Measurements from ENCODE around the gene SLC30A4. TPM values are rescaled to one million over a fixed set of nuclear protein-coding genes. Genes with fewer than 3 reads are reported as not detected.
"Not testable (repeated sequence)": the region's sequence is repeated elsewhere in the genome, so short reads cannot be mapped to it uniquely, and the experiment has no call there.

SLC30A4 gene
- polyA plus RNA-seq, 3 donors, result 0.05 to 0.21 (median 0.17) TPM

DNA sequence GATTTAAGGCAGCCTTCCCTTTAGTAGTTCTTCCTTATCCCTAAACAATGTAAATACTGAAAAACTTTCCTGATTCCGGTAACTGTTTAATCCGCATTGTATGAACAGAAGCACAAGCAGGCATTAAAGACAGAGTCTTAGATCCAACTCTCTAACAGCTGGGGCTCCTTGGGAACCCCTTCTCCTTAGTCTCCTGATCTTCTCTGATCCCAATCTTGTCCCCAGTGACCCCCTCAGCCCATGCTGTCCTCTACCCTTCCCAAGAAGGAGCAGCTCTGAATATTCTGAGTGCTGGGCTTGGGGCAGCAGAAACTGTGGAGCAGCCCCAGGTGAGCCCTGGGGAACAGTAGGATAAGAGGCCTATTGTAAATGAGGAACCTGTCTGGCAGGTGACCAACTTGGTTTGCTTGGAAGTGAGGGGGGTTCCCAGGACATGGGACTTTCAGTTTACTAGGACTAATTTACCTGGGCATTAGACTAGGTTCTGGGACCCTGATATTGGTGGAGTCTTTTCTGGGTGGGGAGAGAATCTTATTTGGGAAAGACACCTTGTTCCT lies 13.0 kb upstream of the SLC30A4 start:
- Histone ChIP-seq H2AFZ (ENCODE audit: insufficient read depth, low read depth, low read length, poor library complexity, severe bottlenecking) (no peak overlapping the region), H4K20me1 (ENCODE audit: insufficient read depth, low read length) (no peaks in the 10 kb centered on the region), H3K4me2 (replicated peaks; ENCODE audit: extremely low read depth, low read length, poor library complexity, severe bottlenecking) (no peak overlapping the region), H3K9ac (ENCODE audit: insufficient read depth, low read length, poor library complexity, severe bottlenecking) (no peak overlapping the region), H3K79me2 (ENCODE audit: insufficient read depth, low read length) (no peaks in the 10 kb centered on the region), H3K27me3 (ENCODE audit: control insufficient read depth in 2 of 2, insufficient read depth in 2 of 2, low read length in 2 of 2) (peaks cover 3 to 7% of the 10 kb centered on the region in 2 donors), H3K27ac (ENCODE audit: low read depth in 1 of 2, low read length in 2 of 2) (no peak overlapping the region), H3K36me3 (replicated peaks in 1 of 2; ENCODE audit: control insufficient read depth in 1 of 2, insufficient read depth in 2 of 2, low read length in 2 of 2) (no peaks in the 10 kb centered on the region), H3K4me1 (ENCODE audit: control insufficient read depth in 1 of 2, insufficient read depth in 2 of 2, low read length in 2 of 2) (no peaks in the 10 kb centered on the region), H3K9me3 (replicated peaks in 1 of 2; ENCODE audit: control insufficient read depth in 1 of 2, insufficient read depth in 1 of 2, low read length in 2 of 2) (no peaks in the 10 kb centered on the region), H3K4me3 (replicated peaks in 1 of 3; ENCODE audit: low read depth in 2 of 3, low read length in 3 of 3) (no peak overlapping the region)
- Mint-ChIP-seq H3K27me3 (ENCODE audit: low read depth in 3 of 3) (peaks cover 8 to 18% (median 10%) of the 10 kb centered on the region in 3 donors), H3K36me3 (no peaks in the 10 kb centered on the region), H3K9me3 (no peaks in the 10 kb centered on the region), H3K4me1 (no peaks in the 10 kb centered on the region), H3K4me3 (no peak overlapping the region), H3K27ac (no peak overlapping the region)
- TF ChIP-seq, protein P1, sequence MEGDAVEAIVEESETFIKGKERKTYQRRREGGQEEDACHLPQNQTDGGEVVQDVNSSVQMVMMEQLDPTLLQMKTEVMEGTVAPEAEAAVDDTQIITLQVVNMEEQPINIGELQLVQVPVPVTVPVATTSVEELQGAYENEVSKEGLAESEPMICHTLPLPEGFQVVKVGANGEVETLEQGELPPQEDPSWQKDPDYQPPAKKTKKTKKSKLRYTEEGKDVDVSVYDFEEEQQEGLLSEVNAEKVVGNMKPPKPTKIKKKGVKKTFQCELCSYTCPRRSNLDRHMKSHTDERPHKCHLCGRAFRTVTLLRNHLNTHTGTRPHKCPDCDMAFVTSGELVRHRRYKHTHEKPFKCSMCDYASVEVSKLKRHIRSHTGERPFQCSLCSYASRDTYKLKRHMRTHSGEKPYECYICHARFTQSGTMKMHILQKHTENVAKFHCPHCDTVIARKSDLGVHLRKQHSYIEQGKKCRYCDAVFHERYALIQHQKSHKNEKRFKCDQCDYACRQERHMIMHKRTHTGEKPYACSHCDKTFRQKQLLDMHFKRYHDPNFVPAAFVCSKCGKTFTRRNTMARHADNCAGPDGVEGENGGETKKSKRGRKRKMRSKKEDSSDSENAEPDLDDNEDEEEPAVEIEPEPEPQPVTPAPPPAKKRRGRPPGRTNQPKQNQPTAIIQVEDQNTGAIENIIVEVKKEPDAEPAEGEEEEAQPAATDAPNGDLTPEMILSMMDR (IDR thresholded peaks at IDR 0.05), result no peak
- 100% methylated on average over 2 of the region's 2 CpGs for WGBS (ENCODE audit: insufficient coverage)
- DNase-seq, result no peak
- intact Hi-C loops (cut with micrococcal nuclease), result no loop called here

DNA sequence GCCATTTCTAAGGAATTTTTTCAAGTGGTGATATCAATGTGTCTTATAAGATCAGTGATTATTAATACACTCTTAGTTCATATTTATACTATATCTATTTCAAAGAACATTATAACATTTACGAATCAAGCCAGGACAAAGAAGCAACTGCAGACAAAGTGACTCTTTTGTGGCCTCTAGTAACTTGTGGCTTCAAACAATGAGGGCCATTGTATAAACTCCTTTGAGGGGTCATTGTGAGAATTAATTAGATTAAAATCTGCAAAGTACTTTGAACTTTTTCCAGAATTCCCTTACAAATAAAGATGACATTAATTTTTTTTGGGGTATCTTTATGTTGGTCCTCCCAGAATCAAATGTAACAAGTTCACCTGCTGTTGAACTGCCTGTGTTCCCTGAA lies 12.3 kb upstream of the SLC30A4 start:
- Histone ChIP-seq H3K27me3 (ENCODE audit: control insufficient read depth in 2 of 2, insufficient read depth in 2 of 2, low read length in 2 of 2) (peaks cover 3 to 7% of the 10 kb centered on the region in 2 donors), H3K9me3 (replicated peaks in 1 of 2; ENCODE audit: control insufficient read depth in 1 of 2, insufficient read depth in 1 of 2, low read length in 2 of 2) (no peaks in the 10 kb centered on the region), H3K79me2 (ENCODE audit: insufficient read depth, low read length) (no peaks in the 10 kb centered on the region), H3K4me3 (replicated peaks in 1 of 3; ENCODE audit: low read depth in 2 of 3, low read length in 3 of 3) (no peak overlapping the region), H3K36me3 (replicated peaks in 1 of 2; ENCODE audit: control insufficient read depth in 1 of 2, insufficient read depth in 2 of 2, low read length in 2 of 2) (no peaks in the 10 kb centered on the region), H3K27ac (ENCODE audit: low read depth in 1 of 2, low read length in 2 of 2) (no peak overlapping the region), H4K20me1 (ENCODE audit: insufficient read depth, low read length) (no peaks in the 10 kb centered on the region), H3K9ac (ENCODE audit: insufficient read depth, low read length, poor library complexity, severe bottlenecking) (no peak overlapping the region), H2AFZ (ENCODE audit: insufficient read depth, low read depth, low read length, poor library complexity, severe bottlenecking) (no peak overlapping the region), H3K4me1 (ENCODE audit: control insufficient read depth in 1 of 2, insufficient read depth in 2 of 2, low read length in 2 of 2) (no peaks in the 10 kb centered on the region), H3K4me2 (replicated peaks; ENCODE audit: extremely low read depth, low read length, poor library complexity, severe bottlenecking) (no peak overlapping the region)
- no peak for DNase-seq
- intact Hi-C loops (cut with micrococcal nuclease), result no loop called here
- H3K27me3 Mint-ChIP-seq (ENCODE audit: low read depth in 3 of 3), result peaks cover 8 to 18% (median 10%) of the 10 kb centered on the region in 3 donors
- H3K4me3 Mint-ChIP-seq, result no peak overlapping the region
- H3K36me3 Mint-ChIP-seq, result no peaks in the 10 kb centered on the region
- WGBS (ENCODE audit: insufficient coverage), result no CpG with 5 or more reads among the region's 1 CpG
- no peaks in the 10 kb centered on the region for H3K9me3 Mint-ChIP-seq
- H3K27ac Mint-ChIP-seq, result no peak overlapping the region
- H3K4me1 Mint-ChIP-seq, result no peaks in the 10 kb centered on the region
- TF ChIP-seq, protein P1 (IDR thresholded peaks at IDR 0.05), result no peak

DNA sequence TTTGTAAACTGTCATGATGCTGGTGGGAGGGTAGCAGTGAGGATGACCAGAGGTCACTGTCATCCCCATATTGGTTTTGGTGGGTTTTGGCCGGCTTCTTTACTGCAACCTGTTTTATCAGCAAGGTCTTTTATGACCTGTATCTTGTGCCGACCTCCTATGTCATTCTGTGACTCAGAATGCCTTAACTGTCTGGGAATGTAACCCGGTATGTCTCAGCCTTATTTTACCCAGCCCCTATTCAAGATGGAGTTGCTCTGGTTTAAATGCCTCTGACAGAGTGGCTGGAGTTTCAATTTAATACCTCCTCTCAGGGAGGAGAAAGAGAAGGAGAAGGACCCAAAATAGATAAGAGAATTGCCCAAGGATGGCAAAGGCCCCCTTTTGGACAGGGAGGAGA lies 10.3 kb upstream of the SLC30A4 start:
- H3K4me1 ChIP-seq (ENCODE audit: control insufficient read depth in 1 of 2, insufficient read depth in 2 of 2, low read length in 2 of 2); H3K4me2 ChIP-seq (replicated peaks; ENCODE audit: extremely low read depth, low read length, poor library complexity, severe bottlenecking); H3K27ac ChIP-seq (ENCODE audit: low read depth in 1 of 2, low read length in 2 of 2); H3K9ac ChIP-seq (ENCODE audit: insufficient read depth, low read length, poor library complexity, severe bottlenecking); H3K4me3 ChIP-seq (replicated peaks in 1 of 3; ENCODE audit: low read depth in 2 of 3, low read length in 3 of 3); H3K36me3 ChIP-seq (replicated peaks in 1 of 2; ENCODE audit: control insufficient read depth in 1 of 2, insufficient read depth in 2 of 2, low read length in 2 of 2); H3K4me1 Mint-ChIP-seq; intact Hi-C loops (cut with micrococcal nuclease); H3K4me3 Mint-ChIP-seq; H3K9me3 Mint-ChIP-seq; H3K27ac Mint-ChIP-seq; H3K9me3 ChIP-seq (replicated peaks in 1 of 2; ENCODE audit: control insufficient read depth in 1 of 2, insufficient read depth in 1 of 2, low read length in 2 of 2); DNase-seq; H3K27me3 ChIP-seq (ENCODE audit: control insufficient read depth in 2 of 2, insufficient read depth in 2 of 2, low read length in 2 of 2); H3K36me3 Mint-ChIP-seq; H2AFZ ChIP-seq (ENCODE audit: insufficient read depth, low read depth, low read length, poor library complexity, severe bottlenecking); H3K79me2 ChIP-seq (ENCODE audit: insufficient read depth, low read length); H4K20me1 ChIP-seq (ENCODE audit: insufficient read depth, low read length): not testable (repeated sequence)
- peaks cover 10 to 29% (median 11%) of the 10 kb centered on the region in 3 donors for H3K27me3 Mint-ChIP-seq (ENCODE audit: low read depth in 3 of 3)
- WGBS (ENCODE audit: insufficient coverage), result 93% methylated on average over 2 of the region's 3 CpGs
